B cell (primary cell): ENCODE measurements around the gene HTR7. TPM values are rescaled to one million over a fixed set of nuclear protein-coding genes. Genes with fewer than 3 reads are reported as not detected.

ENCODE experiments used
- ATAC-seq: fragments of 200-7000 bp; cut with Tn5 transposase; one replicate; pipeline ENCODE4 v1.10.0; 2021; ENCODE audit warnings: low read depth, mild to moderate bottlenecking, moderate number of reproducible peaks, moderate library complexity
- CTCF ChIA-PET: fragments of 350-600 bp; sonication (Branson Sonifier 250); formaldehyde crosslinking; loops from one replicate; lab custom pipeline; 2021; ENCODE audit warnings: antibody characterized with exemption, inconsistent platforms; lab: Charles Lee
- POLR2A ChIA-PET: fragments of 350-600 bp; sonication (Branson Sonifier 250); formaldehyde crosslinking; loops from one replicate; lab custom pipeline; 2021; ENCODE audit warnings: antibody characterized with exemption; lab: Charles Lee
- DNase-seq: peaks from one replicate; pipeline ENCODE4 v3.0.0; 2013
- H2AFZ ChIP-seq: 2 replicates; pipeline ENCODE4 v1.6.1; 2012; ENCODE audit warnings: mild to moderate bottlenecking, low read depth, low read length; ENCODE audit not compliant: insufficient read depth, poor library complexity, severe bottlenecking
- H3K27ac ChIP-seq, 2 donors: 1 replicate in 1 of 2; 2 replicates in 1 of 2; pipeline ENCODE4 v1.5.1; 2012 to 2013; ENCODE audit warnings: low read length in 2 of 2, mild to moderate bottlenecking in 2 of 2, moderate library complexity in 1 of 2
- H3K27me3 ChIP-seq, 4 experiments: fragments of 200-600 bp in 1 of 4; sonication (generic) in 1 of 4; replicated peaks in 1 of 4; 1 replicate in 2 of 4; 2 replicates in 2 of 4; pipeline versions ENCODE4 v1.6.1 to v1.7.0; 2013 to 2016; ENCODE audit warnings: low read length in 3 of 4, mild to moderate bottlenecking in 2 of 4, mixed read lengths in 1 of 4, moderate library complexity in 1 of 4; ENCODE audit not compliant: insufficient read depth in 4 of 4, control insufficient read depth in 3 of 4; ENCODE audit errors: control extremely low read depth in 1 of 4
- H3K36me3 ChIP-seq, 2 experiments: replicated peaks in 1 of 2; 1 replicate in 1 of 2; 2 replicates in 1 of 2; pipeline versions ENCODE4 v1.6.1 to v1.7.1; 2013; ENCODE audit warnings: low read length in 1 of 2; ENCODE audit not compliant: insufficient read depth in 2 of 2, control insufficient read depth in 1 of 2; ENCODE audit errors: control extremely low read depth in 1 of 2, extremely low read depth in 1 of 2
- H3K4me1 ChIP-seq, 2 donors: fragments of 200-600 bp in 1 of 2; sonication (generic) in 1 of 2; 1 replicate in 1 of 2; 2 replicates in 1 of 2; pipeline versions ENCODE4 v1.5.1 to v1.6.1; 2013 to 2017; ENCODE audit warnings: low read length in 2 of 2; ENCODE audit not compliant: control insufficient read depth in 2 of 2, insufficient read depth in 2 of 2
- H3K4me2 ChIP-seq: replicated peaks from 2 replicates; pipeline ENCODE3; 2012; ENCODE audit warnings: mild to moderate bottlenecking, low read depth, low read length; ENCODE audit not compliant: poor library complexity, severe bottlenecking
- H3K4me3 ChIP-seq, 5 experiments: fragments of 200-600 bp in 1 of 5; sonication (generic) in 1 of 5; 1 replicate in 3 of 5; 2 replicates in 2 of 5; pipeline versions ENCODE4 v1.5.1 to v1.7.0; 2011 to 2016; ENCODE audit warnings: low read length in 4 of 5, mild to moderate bottlenecking in 4 of 5, low read depth in 2 of 5, control low read depth in 1 of 5, moderate library complexity in 1 of 5; ENCODE audit not compliant: insufficient read depth in 1 of 5; ENCODE audit errors: control extremely low read depth in 1 of 5, extremely low read depth in 1 of 5
- H3K79me2 ChIP-seq: fragments of 200-600 bp; sonication (generic); one replicate; pipeline ENCODE4 v1.6.0; 2016; ENCODE audit warnings: low read length; ENCODE audit not compliant: control insufficient read depth, insufficient read depth
- H3K9ac ChIP-seq: fragments of 200-600 bp; sonication (generic); 2 replicates; pipeline ENCODE4 v1.6.1; 2017; ENCODE audit warnings: mild to moderate bottlenecking, low read length, moderate library complexity
- H3K9me3 ChIP-seq, 3 donors: one replicate each; pipeline versions ENCODE4 v1.6.1 to v1.7.1; 2013; ENCODE audit warnings: low read length in 2 of 3; ENCODE audit not compliant: control insufficient read depth in 2 of 3, insufficient read depth in 1 of 3; ENCODE audit errors: control extremely low read depth in 1 of 3
- H4K20me1 ChIP-seq: 2 replicates; pipeline ENCODE4 v1.6.0; 2012; ENCODE audit warnings: mild to moderate bottlenecking, low read length; ENCODE audit not compliant: insufficient read depth, control insufficient read depth, poor library complexity, severe bottlenecking
- H3K27ac Mint-ChIP-seq: one replicate; pipeline ENCODE4 v1.8.0; 2021; ENCODE audit warnings: mixed read lengths
- H3K27me3 Mint-ChIP-seq: one replicate; pipeline ENCODE4 v1.8.0; 2021; ENCODE audit warnings: mixed read lengths
- H3K4me1 Mint-ChIP-seq: one replicate; pipeline ENCODE4 v1.8.0; 2021; ENCODE audit warnings: mixed read lengths
- H3K4me3 Mint-ChIP-seq: one replicate; pipeline ENCODE4 v1.8.0; 2021; ENCODE audit warnings: mixed read lengths
- H3K9me3 Mint-ChIP-seq: one replicate; pipeline ENCODE4 v1.8.0; 2022; ENCODE audit warnings: mixed read lengths; ENCODE audit not compliant: insufficient read depth
- EZH2 ChIP-seq: IDR thresholded peaks from 2 replicates; pipeline ENCODE4 v1.6.1; 2012; ENCODE audit warnings: borderline replicate concordance, low read depth, mild to moderate bottlenecking, moderate library complexity, low read length; ENCODE audit not compliant: insufficient read depth, poor library complexity, severe bottlenecking
- WGBS: methylation state at CpG from one replicate; pipeline ENCODE4 v1.1.5; 2013; ENCODE audit warnings: missing lambda C conversion rate; ENCODE audit not compliant: insufficient coverage; 5-methylcytosine and 5-hydroxymethylcytosine counted together
- intact Hi-C: fragments of 100-400 bp; cut with micrococcal nuclease; formaldehyde crosslinking; loops from one replicate; pipeline ENCODE4 v1.10.0; 2022
- polyA plus RNA-seq: library from polyadenylated mRNA; depleted of rRNA; stranded (reverse); fragments of >200 nt; gene quantifications from 2 replicates; pipeline ENCODE4 v1.2.3, GENCODE V29; 2012
- small RNA-seq: library from RNA; depleted of rRNA; stranded (forward); fragments of <200 nt; gene quantifications from one replicate; pipeline ENCODE3, GENCODE V24; 2012; ENCODE audit warnings: low replicate concordance, low read depth; ENCODE audit not compliant: insufficient read length
- total RNA-seq, 2 donors: library from RNA; stranded (reverse); fragments of 120-200 nt in 1 of 2; gene quantifications; 1 replicate in 1 of 2; 2 replicates in 1 of 2; pipeline versions ENCODE4 v1.2.3 to v1.2.4, GENCODE V29; 2013 to 2022
- TF ChIP-seq, protein P1 (sequence below): fragments of 200-600 bp; IDR thresholded peaks from one replicate; pipeline ENCODE4 v1.8.0; 2022; ENCODE audit warnings: antibody characterized with exemption, mild to moderate bottlenecking

The HTR7 gene
- total and polyA plus RNA-seq, 2 donors (not counting 1 experiment from before 2014, with no cell fraction given): 0.03 TPM; not detected in 1

DNA sequence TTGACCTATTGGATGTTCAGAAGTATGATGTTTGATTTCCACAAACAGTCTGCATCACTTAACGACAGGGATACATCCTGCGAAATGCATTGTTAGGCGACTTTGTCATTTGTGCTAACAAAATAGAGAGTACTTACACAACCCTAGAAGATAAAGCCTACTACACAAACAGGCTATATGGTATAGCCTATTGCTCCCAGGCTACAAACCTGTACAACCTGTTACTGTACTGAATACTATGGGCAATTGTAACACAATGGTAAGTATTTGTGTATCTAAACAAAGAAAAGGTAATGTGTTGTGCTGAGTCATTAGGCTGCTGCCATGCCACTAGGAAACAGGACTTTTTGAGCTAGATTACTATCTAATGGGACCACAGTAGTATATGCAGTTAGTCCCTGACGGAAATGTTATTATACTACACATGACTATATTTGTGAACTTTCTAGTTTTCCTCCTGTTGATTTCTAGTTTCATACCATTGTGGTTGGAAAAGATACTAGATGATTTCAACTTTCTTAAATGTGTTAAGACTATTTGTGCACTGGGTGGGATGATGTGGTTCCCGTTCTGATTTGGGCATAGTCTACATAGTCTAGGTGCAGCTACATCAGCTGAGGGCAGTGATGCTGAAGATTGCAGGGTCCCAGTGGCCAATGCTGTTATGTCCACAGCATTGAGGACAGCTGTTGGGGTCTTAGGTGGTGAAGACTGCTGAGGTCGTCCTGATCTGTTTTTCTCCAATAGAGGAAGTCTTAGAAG is 161.7 kb downstream of the HTR7 start:
- Mint-ChIP-seq H3K4me1 (no peaks in the 10 kb centered on the region), H3K27me3 (peaks cover 14% of the 10 kb centered on the region), H3K4me3 (no peak overlapping the region), H3K9me3 (no peaks in the 10 kb centered on the region), H3K27ac (no peak overlapping the region)
- Histone ChIP-seq H3K27me3 (peaks cover 0 to 4% (median 0%) of the 10 kb centered on the region in 4 experiments), H4K20me1 (no peaks in the 10 kb centered on the region), H3K4me1 (no peaks in the 10 kb centered on the region), H2AFZ (no peak overlapping the region), H3K9ac (no peak overlapping the region), H3K9me3 (no peaks in the 10 kb centered on the region), H3K27ac (no peak overlapping the region), H3K36me3 (no peaks in the 10 kb centered on the region), H3K79me2 (no peaks in the 10 kb centered on the region), H3K4me3 (no peak overlapping the region), H3K4me2 (no peak overlapping the region)
- DNase-seq: no peak
- no peak for ATAC-seq
- WGBS: 66% methylated on average over 2 of the region's 6 CpGs
- ChIA-PET POLR2A (no interaction called here), CTCF (no interaction called here)
- TF ChIP-seq, protein P1, sequence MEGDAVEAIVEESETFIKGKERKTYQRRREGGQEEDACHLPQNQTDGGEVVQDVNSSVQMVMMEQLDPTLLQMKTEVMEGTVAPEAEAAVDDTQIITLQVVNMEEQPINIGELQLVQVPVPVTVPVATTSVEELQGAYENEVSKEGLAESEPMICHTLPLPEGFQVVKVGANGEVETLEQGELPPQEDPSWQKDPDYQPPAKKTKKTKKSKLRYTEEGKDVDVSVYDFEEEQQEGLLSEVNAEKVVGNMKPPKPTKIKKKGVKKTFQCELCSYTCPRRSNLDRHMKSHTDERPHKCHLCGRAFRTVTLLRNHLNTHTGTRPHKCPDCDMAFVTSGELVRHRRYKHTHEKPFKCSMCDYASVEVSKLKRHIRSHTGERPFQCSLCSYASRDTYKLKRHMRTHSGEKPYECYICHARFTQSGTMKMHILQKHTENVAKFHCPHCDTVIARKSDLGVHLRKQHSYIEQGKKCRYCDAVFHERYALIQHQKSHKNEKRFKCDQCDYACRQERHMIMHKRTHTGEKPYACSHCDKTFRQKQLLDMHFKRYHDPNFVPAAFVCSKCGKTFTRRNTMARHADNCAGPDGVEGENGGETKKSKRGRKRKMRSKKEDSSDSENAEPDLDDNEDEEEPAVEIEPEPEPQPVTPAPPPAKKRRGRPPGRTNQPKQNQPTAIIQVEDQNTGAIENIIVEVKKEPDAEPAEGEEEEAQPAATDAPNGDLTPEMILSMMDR: no peak
- TF ChIP-seq EZH2: no peak
- intact Hi-C loops: no loop called here

Small RNAs within 50 kb of the gene (small RNA-seq; reads per million reads assigned to genes)
- not detected for gene RF00019

Other genes with a start within 250 kb of the HTR7 start
- gene RPP30, start 13.9 kb upstream of the HTR7 start, total RNA-seq: 41.7 and 42.3 TPM in 2 replicates
- 27.2 and 28.2 TPM in 2 replicates for gene RPP30, start 13.9 kb upstream of the HTR7 start, polyA plus RNA-seq
- not detected in 2 replicates for gene ANKRD1, start 63.0 kb upstream of the HTR7 start, total RNA-seq
- not detected in 2 replicates for gene ANKRD1, start 63.0 kb upstream of the HTR7 start, polyA plus RNA-seq